GM18517 (cell line): ENCODE results near the gene MAP3K15.

ENCODE experiments used
- ATAC-seq: cut with Tn5 transposase; IDR thresholded peaks from one replicate; pipeline ENCODE4 v1.9.1; 2021; ENCODE audit warnings: mild to moderate bottlenecking, moderate library complexity; ENCODE audit not compliant: unreplicated experiment

Gene MAP3K15

GRCh38 chrX:19354625-19355024, 160.7 kb downstream of the MAP3K15 start:
- no peak for ATAC-seq

DNA sequence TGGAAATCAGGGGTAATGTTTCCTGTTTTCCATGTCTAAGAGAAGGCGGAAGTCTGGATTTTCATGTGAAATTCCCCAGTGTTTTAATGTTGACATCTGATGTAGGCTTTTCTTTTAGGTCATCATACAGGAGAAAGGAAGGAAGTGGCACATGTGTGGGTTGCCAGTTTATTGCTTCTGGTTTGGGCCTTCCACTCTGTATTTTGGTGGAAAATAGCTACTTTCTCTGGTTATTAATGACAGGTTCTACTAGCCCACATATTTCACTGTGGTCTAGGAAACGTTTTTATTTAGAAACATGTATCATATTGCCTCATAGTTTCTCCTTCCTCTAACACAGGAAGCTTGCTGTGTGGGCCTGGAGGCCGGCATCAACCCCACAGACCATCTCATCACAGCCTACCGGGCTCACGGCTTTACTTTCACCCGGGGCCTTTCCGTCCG, 164.3 kb downstream of the MAP3K15 start:
- peak; percentile 80 for ATAC-seq

- no peak for ATAC-seq
These were observed 166.0 kb downstream of the MAP3K15 start for GRCh38 chrX:19349264-19349663.

- ATAC-seq = no peak
These were observed 167.4 kb downstream of the MAP3K15 start for GRCh38 chrX:19347916-19348315.

DNA sequence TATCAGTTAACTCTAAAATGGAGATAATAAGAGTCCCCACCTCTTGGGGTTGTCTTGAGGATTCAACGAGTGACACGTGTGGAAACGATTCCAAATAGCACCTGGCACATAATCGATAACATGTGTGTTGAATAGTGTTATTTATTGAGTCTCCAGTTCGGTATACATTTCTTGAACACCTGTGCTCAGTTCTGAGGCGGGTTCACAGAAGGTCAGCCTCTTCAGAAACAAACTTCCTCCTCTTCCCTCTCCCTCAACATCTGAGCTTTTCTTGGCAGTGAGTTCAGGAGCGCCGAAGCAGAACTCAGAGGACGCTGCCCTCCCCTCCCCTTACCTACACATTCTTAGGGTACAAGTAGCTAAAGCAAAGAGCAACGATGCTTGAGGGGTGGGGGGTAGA, 170.6 kb downstream of the MAP3K15 start:
- no peak for ATAC-seq

GRCh38 chrX:19343535-19344408, 171.5 kb downstream of the MAP3K15 start, which contains the start of gene PDHA1:
TSS of gene PDHA1 (plus strand) at chrX:19343927. CDS start at chrX:19344038, 111 bp downstream.
- peak; percentile 97 for ATAC-seq

DNA sequence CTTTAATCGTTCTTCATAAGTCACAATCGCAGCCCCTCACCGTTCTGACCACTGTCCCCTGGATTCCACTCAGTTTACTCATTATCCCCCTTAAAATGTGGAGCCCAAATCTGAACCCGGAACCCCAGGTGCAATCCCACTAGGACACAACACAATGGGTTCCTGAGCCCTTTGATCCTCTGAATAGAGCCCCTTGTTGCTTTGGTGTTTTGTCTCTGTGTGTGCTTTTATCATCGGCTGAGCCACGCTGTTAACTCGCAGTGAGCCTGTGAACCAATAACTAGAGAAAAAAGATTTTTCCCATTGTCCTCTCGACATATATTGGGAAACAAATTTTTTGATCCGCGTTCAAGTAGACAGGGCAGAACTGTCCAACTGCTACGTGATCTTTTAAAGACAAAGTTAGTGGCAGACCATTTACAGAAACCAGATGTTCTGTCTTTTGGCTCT, 172.2 kb downstream of the MAP3K15 start:
- ATAC-seq = no peak

- ATAC-seq = no peak
These were observed 172.9 kb downstream of the MAP3K15 start for GRCh38 chrX:19342331-19342906.

- ATAC-seq = no peak
These were observed 180.2 kb downstream of the MAP3K15 start for GRCh38 chrX:19334945-19335626.

DNA sequence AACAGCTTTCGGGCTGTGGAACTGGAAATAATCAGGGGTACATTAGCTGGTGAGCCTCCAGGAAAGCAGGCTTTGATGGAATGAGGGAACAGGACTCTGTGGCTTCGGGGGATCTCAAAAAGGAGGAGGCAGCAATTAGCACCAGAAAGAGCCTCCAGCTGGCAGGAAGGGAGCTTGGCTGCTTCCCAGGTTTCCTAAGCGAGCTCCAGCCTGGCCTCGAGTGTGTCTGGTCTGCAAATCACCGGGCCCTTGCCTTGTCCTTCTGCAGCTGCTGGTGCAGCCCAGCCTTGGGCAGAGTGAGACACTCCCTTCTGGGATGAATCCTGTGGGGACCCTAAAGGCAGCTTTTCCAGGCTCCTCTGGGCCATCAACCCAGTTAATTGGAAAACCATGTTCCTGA, 182.3 kb downstream of the MAP3K15 start:
- no peak for ATAC-seq

- no peak for ATAC-seq
These were observed 183.5 kb downstream of the MAP3K15 start for GRCh38 chrX:19331831-19332230.

DNA sequence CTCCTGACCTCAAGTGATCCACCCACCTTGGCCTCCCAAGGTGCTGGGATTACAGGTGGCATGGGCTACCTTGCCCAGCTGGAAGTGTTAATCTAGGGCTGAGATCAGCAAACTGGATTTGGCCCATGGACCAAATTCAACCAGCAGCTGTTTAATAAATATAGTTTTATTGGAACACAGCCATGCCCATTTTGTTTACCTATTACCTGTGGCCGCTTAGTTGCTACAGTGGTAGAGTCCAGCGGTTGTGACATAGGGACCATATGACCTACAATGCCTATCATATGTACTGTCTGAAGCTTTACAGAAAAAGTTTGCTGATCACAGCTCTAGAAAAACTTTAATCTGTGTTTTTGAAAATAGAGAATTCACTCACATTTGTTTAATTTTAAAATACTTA, 188.7 kb downstream of the MAP3K15 start:
- no peak for ATAC-seq
